Ishikawa (cell line): ENCODE results near the gene MC2R.
A peak's percentile ranks its signal among the peaks of the same experiment; 100 is the strongest.

Experiments
- CEBPB ChIP-seq: IDR thresholded peaks from 2 replicates; pipeline ENCODE4 v1.6.1; 2012
- CREB1 ChIP-seq: IDR thresholded peaks from 2 replicates; pipeline ENCODE4 v1.6.1; 2012; ENCODE audit warnings: low read depth
- EGR1 ChIP-seq: IDR thresholded peaks from 2 replicates; pipeline ENCODE4 v1.6.1; 2012
- EP300 ChIP-seq: IDR thresholded peaks from 2 replicates; pipeline ENCODE4 v1.6.1; 2012; ENCODE audit warnings: borderline replicate concordance
- FOXM1 ChIP-seq: IDR thresholded peaks from 2 replicates; pipeline ENCODE4 v1.6.1; 2012; ENCODE audit warnings: low read depth, borderline replicate concordance
- MAX ChIP-seq: IDR thresholded peaks from 2 replicates; pipeline ENCODE4 v1.6.1; 2012
- NFIC ChIP-seq: IDR thresholded peaks from 2 replicates; pipeline ENCODE4 v1.6.1; 2012
- RAD21 ChIP-seq: IDR thresholded peaks from 2 replicates; pipeline ENCODE4 v1.6.1; 2012; ENCODE audit warnings: low read depth
- REST ChIP-seq: IDR thresholded peaks from 2 replicates; pipeline ENCODE4 v1.6.1; 2012; ENCODE audit warnings: low read depth, mild to moderate bottlenecking
- TAF1 ChIP-seq: IDR thresholded peaks from 2 replicates; pipeline ENCODE4 v1.6.1; 2012; ENCODE audit warnings: low read depth, mild to moderate bottlenecking
- TCF12 ChIP-seq: IDR thresholded peaks from 2 replicates; pipeline ENCODE4 v1.6.1; 2012; ENCODE audit warnings: low read depth
- TEAD4 ChIP-seq: IDR thresholded peaks from 2 replicates; pipeline ENCODE4 v1.6.1; 2012
- USF1 ChIP-seq: IDR thresholded peaks from 2 replicates; pipeline ENCODE4 v1.6.1; 2012
- YY1 ChIP-seq: IDR thresholded peaks from 2 replicates; pipeline ENCODE4 v1.6.1; 2012; ENCODE audit warnings: low read depth
- ZBTB7A ChIP-seq: IDR thresholded peaks from 2 replicates; pipeline ENCODE4 v1.6.1; 2012; ENCODE audit warnings: low read depth

The MC2R gene

GRCh38 chr18:13912601-13913000 is 2.7 kb downstream of the MC2R start:
- no peak for TF ChIP-seq ZBTB7A
- TF ChIP-seq CREB1, result no peak
- no peak for TF ChIP-seq USF1
- no peak for TF ChIP-seq CEBPB
- no peak for TF ChIP-seq YY1
- TF ChIP-seq EGR1, result no peak
- no peak for TF ChIP-seq RAD21
- no peak for TF ChIP-seq REST
- TF ChIP-seq FOXM1, result no peak
- no peak for TF ChIP-seq TCF12
- no peak for TF ChIP-seq TEAD4
- no peak for TF ChIP-seq MAX
- TF ChIP-seq NFIC, result no peak
- TF ChIP-seq TAF1, result no peak
- no peak for TF ChIP-seq EP300

GRCh38 chr18:13910986-13911385 is 4.3 kb downstream of the MC2R start:
- TF ChIP-seq YY1 (no peak), USF1 (no peak), CEBPB (no peak), CREB1 (no peak), EGR1 (no peak)

- TF ChIP-seq RAD21, result no peak
Measured at GRCh38 chr18:13910501-13910900, 4.8 kb downstream of the MC2R start.

GRCh38 chr18:13909141-13909940 is 6.0 kb downstream of the MC2R start:
- TF ChIP-seq CREB1, result no peak
- TF ChIP-seq TCF12, result no peak
- TF ChIP-seq FOXM1, result no peak
- TF ChIP-seq EP300, result no peak

- TF ChIP-seq REST, result peak; percentile 68; the same call in 1 of the 2 replicates
- no peak for TF ChIP-seq FOXM1
- TF ChIP-seq NFIC, result no peak
- TF ChIP-seq MAX, result no peak
Measured at GRCh38 chr18:13900633-13901032, 14.7 kb downstream of the MC2R start.

GRCh38 chr18:13895505-13896033 is 19.8 kb downstream of the MC2R start:
- no peak for TF ChIP-seq CEBPB
- TF ChIP-seq NFIC, result no peak
- no peak for TF ChIP-seq EGR1
- TF ChIP-seq TEAD4, result no peak
- no peak for TF ChIP-seq MAX
- no peak for TF ChIP-seq YY1
- TF ChIP-seq USF1, result no peak
- TF ChIP-seq RAD21, result no peak
- no peak for TF ChIP-seq CREB1
- no peak for TF ChIP-seq TAF1
- no peak for TF ChIP-seq EP300
- TF ChIP-seq FOXM1, result no peak
- no peak for TF ChIP-seq TCF12
- TF ChIP-seq REST, result no peak
- TF ChIP-seq ZBTB7A, result no peak
